GM13977 (cell line): Measurements from ENCODE around the gene RASA3.

Source experiments
- DNase-seq: peaks from one replicate; pipeline ENCODE4 v3.0.0; 2012; ENCODE audit warnings: low spot score
- CTCF ChIP-seq: IDR thresholded peaks from 2 replicates; pipeline ENCODE4 v1.5.1; 2012; ENCODE audit warnings: mild to moderate bottlenecking, control low read depth; ENCODE audit not compliant: insufficient read depth; ENCODE audit errors: extremely low read depth, missing control alignments
- in situ Hi-C: fragments of 300-500 bp; cut with MboI; formaldehyde crosslinking; loops from one replicate; pipeline ENCODE4 v1.12.0; 2022; ENCODE audit warnings: low sequenced_read_pairs, low pct_unique_long_range_greater_than_20kb, mixed read lengths, inconsistent platforms; ENCODE audit not compliant: unreplicated experiment

RASA3 gene

GRCh38 chr13:114173272-114173671, 40.8 kb upstream of the RASA3 start:
- no peak for DNase-seq
- TF ChIP-seq CTCF: no peak
- in situ Hi-C loops: no loop called here

GRCh38 chr13:114167885-114168284, 35.5 kb upstream of the RASA3 start:
- DNase-seq: no peak
- in situ Hi-C loops: no loop called here
- TF ChIP-seq CTCF: no peak

- in situ Hi-C loops: no loop called here
- no peak for DNase-seq
- TF ChIP-seq CTCF: no peak
These were observed 35.0 kb upstream of the RASA3 start for GRCh38 chr13:114167426-114167825.

- DNase-seq: no peak
- TF ChIP-seq CTCF: no peak
- in situ Hi-C loops: no loop called here
These were observed 34.1 kb upstream of the RASA3 start for GRCh38 chr13:114166381-114167131.

GRCh38 chr13:114164681-114165429, 32.4 kb upstream of the RASA3 start:
- TF ChIP-seq CTCF: no peak
- in situ Hi-C loops: no loop called here
- no peak for DNase-seq

GRCh38 chr13:114164053-114164452, 31.6 kb upstream of the RASA3 start:
- DNase-seq: no peak
- in situ Hi-C loops: no loop called here
- TF ChIP-seq CTCF: no peak
